ENCODE results near the gene DNM3.
A peak's percentile ranks its signal among the peaks of the same experiment; 100 is the strongest.

DNM3 gene

DNA sequence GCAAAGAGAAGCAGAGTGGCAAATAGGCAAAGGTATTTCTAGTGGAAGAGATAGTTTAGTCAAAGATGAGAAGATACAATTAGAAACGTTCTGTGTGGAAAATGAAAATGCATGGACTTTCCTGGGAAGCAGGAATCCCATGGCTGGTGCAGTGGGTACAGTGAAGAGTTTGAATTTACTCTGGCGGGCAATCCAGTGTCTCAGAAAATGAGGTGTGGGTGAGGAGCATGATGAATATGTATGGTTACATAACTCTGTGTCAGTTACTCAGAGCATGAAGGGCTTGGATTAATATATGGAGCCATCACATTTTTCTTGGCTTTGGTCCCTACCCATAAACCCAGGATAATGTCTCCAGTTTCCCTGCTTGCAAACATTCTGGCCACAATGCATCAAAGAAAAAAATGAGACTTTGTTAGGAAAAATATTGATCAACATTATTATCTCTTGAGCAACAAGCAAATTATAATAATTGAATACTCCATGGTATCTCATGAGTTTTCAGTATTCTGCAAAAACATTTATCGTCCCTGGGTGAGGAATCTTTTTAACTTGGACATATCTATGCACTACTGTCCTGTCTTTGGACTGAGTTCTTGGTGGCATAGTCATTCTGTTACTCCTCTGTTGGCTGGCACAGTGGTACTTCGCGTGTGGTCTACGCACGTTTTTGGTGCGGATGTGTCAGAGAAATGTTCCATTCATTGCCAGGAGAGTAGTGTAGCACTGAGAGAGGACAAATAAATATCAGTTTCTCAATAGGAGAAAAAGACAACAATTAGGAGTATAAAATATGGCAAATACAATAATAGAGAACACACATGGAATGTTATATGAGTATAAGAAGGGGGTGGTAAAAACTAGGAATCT, 405.5 kb downstream of the DNM3 start:
- Histone ChIP-seq H3K27me3 (ENCODE audit: control insufficient read depth in 1 of 2, insufficient read depth in 2 of 2, low read length in 2 of 2) (no peaks in the 10 kb centered on the region), H3K4me1 (ENCODE audit: control insufficient read depth, insufficient read depth, low read length) (no peaks in the 10 kb centered on the region), H3K36me3 (ENCODE audit: control insufficient read depth in 2 of 2, insufficient read depth in 2 of 2, low read length in 2 of 2) (no peaks in the 10 kb centered on the region), H3K9me3 (ENCODE audit: control insufficient read depth in 2 of 2, low read length in 2 of 2) (no peaks in the 10 kb centered on the region), H3K4me3 (ENCODE audit: low read length in 2 of 2) (no peak overlapping the region), H3K9ac (ENCODE audit: low read length in 2 of 2) (no peak overlapping the region), H3K27ac (ENCODE audit: low read length) (no peak overlapping the region)

DNA sequence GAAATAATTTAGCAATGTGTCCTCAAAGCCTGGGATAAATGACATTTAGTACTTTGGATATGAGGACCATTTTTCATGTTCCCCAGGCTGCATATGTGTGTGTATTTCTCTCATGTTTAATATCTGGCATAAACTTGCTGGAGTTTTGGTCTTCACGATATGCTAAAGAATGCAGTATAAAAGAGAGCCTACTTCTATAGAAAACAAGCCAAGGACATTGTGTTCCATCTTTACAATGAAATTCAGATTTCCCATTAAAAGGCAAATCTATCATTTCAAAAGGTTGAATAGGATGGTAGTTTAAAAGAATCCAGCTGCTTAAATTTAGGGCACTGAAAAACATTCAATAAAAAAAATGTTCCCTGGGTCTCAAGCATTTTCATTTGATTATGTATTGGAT, 410.2 kb downstream of the DNM3 start:
- no peaks in the 10 kb centered on the region for H3K4me1 ChIP-seq (ENCODE audit: control insufficient read depth, insufficient read depth, low read length)
- H3K27me3 ChIP-seq (ENCODE audit: control insufficient read depth in 1 of 2, insufficient read depth in 2 of 2, low read length in 2 of 2), result no peaks in the 10 kb centered on the region
- H3K4me3 ChIP-seq (ENCODE audit: low read length in 2 of 2), result no peak overlapping the region
- H3K9me3 ChIP-seq (ENCODE audit: control insufficient read depth in 2 of 2, low read length in 2 of 2), result no peaks in the 10 kb centered on the region
- H3K36me3 ChIP-seq (ENCODE audit: control insufficient read depth in 2 of 2, insufficient read depth in 2 of 2, low read length in 2 of 2), result no peaks in the 10 kb centered on the region
- H3K27ac ChIP-seq (ENCODE audit: low read length), result no peak overlapping the region
- no peak overlapping the region for H3K9ac ChIP-seq (ENCODE audit: low read length in 2 of 2)

DNA sequence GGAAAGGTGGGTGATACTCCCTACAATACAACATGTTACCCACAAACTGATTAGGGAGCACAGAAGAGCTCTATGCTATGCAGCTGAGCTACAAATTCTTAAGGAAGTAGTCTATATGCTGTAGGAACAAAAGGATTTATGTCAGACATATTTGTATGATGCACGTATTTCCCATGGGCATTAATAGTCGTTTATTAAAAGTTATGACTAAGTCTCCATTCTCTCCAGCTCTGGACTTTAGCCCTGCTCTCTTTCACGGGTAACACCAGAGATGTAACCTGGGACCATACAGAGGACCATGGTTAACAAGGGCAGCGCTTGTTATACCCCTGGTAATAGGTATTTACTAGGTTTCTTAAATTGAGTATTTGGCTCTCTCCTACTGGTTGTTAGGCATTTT, 411.0 kb downstream of the DNM3 start:
- Histone ChIP-seq H3K9me3 (ENCODE audit: control insufficient read depth in 2 of 2, low read length in 2 of 2) (no peaks in the 10 kb centered on the region), H3K27ac (ENCODE audit: low read length) (no peak overlapping the region), H3K9ac (ENCODE audit: low read length in 2 of 2) (no peak overlapping the region), H3K36me3 (ENCODE audit: control insufficient read depth in 2 of 2, insufficient read depth in 2 of 2, low read length in 2 of 2) (no peaks in the 10 kb centered on the region), H3K4me3 (ENCODE audit: low read length in 2 of 2) (no peak overlapping the region), H3K27me3 (ENCODE audit: control insufficient read depth in 1 of 2, insufficient read depth in 2 of 2, low read length in 2 of 2) (no peaks in the 10 kb centered on the region), H3K4me1 (ENCODE audit: control insufficient read depth, insufficient read depth, low read length) (no peaks in the 10 kb centered on the region)

GRCh38 chr1:172252958-172253357, 411.7 kb downstream of the DNM3 start:
- Histone ChIP-seq H3K9me3 (ENCODE audit: control insufficient read depth in 2 of 2, low read length in 2 of 2) (no peaks in the 10 kb centered on the region), H3K9ac (ENCODE audit: low read length in 2 of 2) (no peak overlapping the region), H3K27ac (ENCODE audit: low read length) (no peak overlapping the region), H3K4me1 (ENCODE audit: control insufficient read depth, insufficient read depth, low read length) (no peaks in the 10 kb centered on the region), H3K36me3 (ENCODE audit: control insufficient read depth in 2 of 2, insufficient read depth in 2 of 2, low read length in 2 of 2) (no peaks in the 10 kb centered on the region), H3K27me3 (ENCODE audit: control insufficient read depth in 1 of 2, insufficient read depth in 2 of 2, low read length in 2 of 2) (no peaks in the 10 kb centered on the region), H3K4me3 (ENCODE audit: low read length in 2 of 2) (no peak overlapping the region)

DNA sequence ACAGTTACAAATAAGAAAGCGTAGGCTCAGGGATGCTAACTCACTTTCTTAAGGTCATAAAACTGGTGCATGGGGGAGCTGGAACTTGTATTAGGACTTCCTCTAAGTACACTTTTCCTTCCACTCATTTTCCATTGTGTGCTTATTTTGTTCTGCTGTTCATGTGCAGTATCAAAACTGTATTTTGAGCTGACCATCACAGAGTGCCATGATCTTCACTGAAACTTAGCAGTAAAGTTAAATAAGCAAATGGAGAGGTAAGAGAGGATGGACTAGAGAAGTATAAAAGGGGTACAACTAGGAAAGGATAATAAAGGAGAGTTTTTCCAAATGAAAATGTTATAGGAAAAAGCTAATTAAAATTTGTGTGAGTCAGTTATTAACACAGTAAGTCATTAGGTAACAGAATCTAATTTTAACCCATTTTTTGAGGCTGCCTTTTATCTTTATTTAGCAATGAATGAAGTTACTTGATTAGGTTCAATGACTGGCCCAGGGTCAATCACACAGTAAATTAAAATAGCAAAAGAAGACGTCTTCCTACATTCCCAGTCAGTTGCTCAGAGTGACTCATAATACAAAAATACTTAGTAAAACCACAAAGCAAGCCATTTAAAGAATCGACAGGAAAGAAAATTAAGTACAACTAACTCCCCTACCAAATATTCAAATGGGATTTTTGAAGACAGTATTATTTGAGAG, 413.4 kb downstream of the DNM3 start:
- no peaks in the 10 kb centered on the region for H3K36me3 ChIP-seq (ENCODE audit: control insufficient read depth in 2 of 2, insufficient read depth in 2 of 2, low read length in 2 of 2)
- no peak overlapping the region for H3K27ac ChIP-seq (ENCODE audit: low read length)
- no peaks in the 10 kb centered on the region for H3K27me3 ChIP-seq (ENCODE audit: control insufficient read depth in 1 of 2, insufficient read depth in 2 of 2, low read length in 2 of 2)
- no peaks in the 10 kb centered on the region for H3K9me3 ChIP-seq (ENCODE audit: control insufficient read depth in 2 of 2, low read length in 2 of 2)
- H3K4me1 ChIP-seq (ENCODE audit: control insufficient read depth, insufficient read depth, low read length), result no peaks in the 10 kb centered on the region
- no peak overlapping the region for H3K9ac ChIP-seq (ENCODE audit: low read length in 2 of 2)
- no peak overlapping the region for H3K4me3 ChIP-seq (ENCODE audit: low read length in 2 of 2)

DNA sequence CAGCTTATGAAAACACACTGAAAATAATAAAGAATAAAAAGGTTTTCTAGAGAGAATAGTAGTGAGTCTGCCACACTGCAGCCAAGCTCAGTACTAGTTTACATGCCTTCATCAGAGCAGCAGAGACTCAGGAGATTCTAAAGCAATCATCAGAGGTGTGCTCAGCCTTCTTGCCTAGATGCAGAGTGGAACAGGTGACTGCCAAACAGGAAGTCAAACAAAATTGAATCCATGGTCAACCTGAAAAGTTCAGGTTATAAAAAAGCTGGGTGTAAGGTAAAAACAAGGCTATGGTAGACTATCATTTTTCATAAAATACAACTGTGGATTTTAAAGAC, 413.9 kb downstream of the DNM3 start:
- no peaks in the 10 kb centered on the region for H3K27me3 ChIP-seq (ENCODE audit: control insufficient read depth in 1 of 2, insufficient read depth in 2 of 2, low read length in 2 of 2)
- H3K4me1 ChIP-seq (ENCODE audit: control insufficient read depth, insufficient read depth, low read length), result no peaks in the 10 kb centered on the region
- H3K4me3 ChIP-seq (ENCODE audit: low read length in 2 of 2), result no peak overlapping the region
- H3K9ac ChIP-seq (ENCODE audit: low read length in 2 of 2), result no peak overlapping the region
- no peaks in the 10 kb centered on the region for H3K9me3 ChIP-seq (ENCODE audit: control insufficient read depth in 2 of 2, low read length in 2 of 2)
- H3K36me3 ChIP-seq (ENCODE audit: control insufficient read depth in 2 of 2, insufficient read depth in 2 of 2, low read length in 2 of 2), result no peaks in the 10 kb centered on the region
- H3K27ac ChIP-seq (ENCODE audit: low read length), result no peak overlapping the region

DNA sequence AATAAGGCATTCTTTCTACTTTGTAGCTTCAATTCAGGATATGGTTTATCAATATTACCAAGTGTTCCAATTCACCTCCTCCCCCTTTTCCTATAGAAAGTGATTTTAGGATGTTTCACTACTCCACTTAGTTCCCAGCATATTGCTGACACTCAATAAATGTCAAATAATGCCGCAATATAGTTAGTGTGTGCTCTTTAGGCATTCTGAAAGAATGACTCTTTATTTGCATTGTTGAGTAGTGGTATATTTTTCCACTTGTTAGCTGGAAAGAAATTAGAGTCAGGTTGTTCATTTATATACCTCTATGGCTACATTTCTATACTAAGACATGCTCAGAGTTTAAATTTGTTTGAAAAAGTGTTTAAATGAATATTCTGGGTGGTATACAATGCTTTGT, 424.6 kb downstream of the DNM3 start:
- peaks cover 5% of the 10 kb centered on the region for H3K4me1 ChIP-seq (ENCODE audit: control insufficient read depth, insufficient read depth, low read length)
- H3K27ac ChIP-seq (ENCODE audit: low read length), result no peak overlapping the region
- no peaks in the 10 kb centered on the region for H3K27me3 ChIP-seq (ENCODE audit: control insufficient read depth in 1 of 2, insufficient read depth in 2 of 2, low read length in 2 of 2)
- H3K36me3 ChIP-seq (ENCODE audit: control insufficient read depth in 2 of 2, insufficient read depth in 2 of 2, low read length in 2 of 2), result no peaks in the 10 kb centered on the region
- no peaks in the 10 kb centered on the region for H3K9me3 ChIP-seq (ENCODE audit: control insufficient read depth in 2 of 2, low read length in 2 of 2)
- H3K9ac ChIP-seq (ENCODE audit: low read length in 2 of 2), result no peak overlapping the region
- no peak overlapping the region for H3K4me3 ChIP-seq (ENCODE audit: low read length in 2 of 2)

GRCh38 chr1:172266528-172267174, 425.4 kb downstream of the DNM3 start:
- H3K4me3 ChIP-seq (ENCODE audit: low read length in 2 of 2), result no peak overlapping the region
- no peak overlapping the region for H3K9ac ChIP-seq (ENCODE audit: low read length in 2 of 2)
- H3K9me3 ChIP-seq (ENCODE audit: control insufficient read depth in 2 of 2, low read length in 2 of 2), result no peaks in the 10 kb centered on the region
- no peaks in the 10 kb centered on the region for H3K27me3 ChIP-seq (ENCODE audit: control insufficient read depth in 1 of 2, insufficient read depth in 2 of 2, low read length in 2 of 2)
- peaks cover 5% of the 10 kb centered on the region for H3K4me1 ChIP-seq (ENCODE audit: control insufficient read depth, insufficient read depth, low read length)
- H3K36me3 ChIP-seq (ENCODE audit: control insufficient read depth in 2 of 2, insufficient read depth in 2 of 2, low read length in 2 of 2), result no peaks in the 10 kb centered on the region
- H3K27ac ChIP-seq (ENCODE audit: low read length), result no peak overlapping the region

DNA sequence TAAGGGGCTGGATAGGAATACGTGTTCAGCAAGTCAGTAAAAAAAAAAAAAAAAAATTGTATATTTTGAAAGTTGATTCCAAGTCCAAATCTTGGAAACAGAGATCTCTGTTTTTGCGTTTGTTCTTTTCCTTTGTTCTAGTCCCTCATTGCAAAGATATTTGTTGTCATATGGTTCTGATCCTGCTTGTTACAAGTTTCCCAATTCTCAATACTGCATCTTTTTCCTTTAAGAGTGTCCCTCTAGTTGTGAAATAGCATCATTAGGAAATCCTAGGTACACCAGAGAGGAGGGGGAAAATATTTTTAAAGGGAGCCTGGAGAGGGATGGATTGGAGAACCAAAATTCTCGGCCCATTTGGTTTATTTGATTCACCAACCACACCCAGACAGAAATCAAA, 426.9 kb downstream of the DNM3 start:
- no peaks in the 10 kb centered on the region for H3K9me3 ChIP-seq (ENCODE audit: control insufficient read depth in 2 of 2, low read length in 2 of 2)
- H3K4me1 ChIP-seq (ENCODE audit: control insufficient read depth, insufficient read depth, low read length), result peaks cover 5% of the 10 kb centered on the region
- H3K27me3 ChIP-seq (ENCODE audit: control insufficient read depth in 1 of 2, insufficient read depth in 2 of 2, low read length in 2 of 2), result no peaks in the 10 kb centered on the region
- H3K36me3 ChIP-seq (ENCODE audit: control insufficient read depth in 2 of 2, insufficient read depth in 2 of 2, low read length in 2 of 2), result no peaks in the 10 kb centered on the region
- H3K9ac ChIP-seq (ENCODE audit: low read length in 2 of 2), result no peak overlapping the region
- H3K27ac ChIP-seq (ENCODE audit: low read length), result no peak overlapping the region
- no peak overlapping the region for H3K4me3 ChIP-seq (ENCODE audit: low read length in 2 of 2)

DNA sequence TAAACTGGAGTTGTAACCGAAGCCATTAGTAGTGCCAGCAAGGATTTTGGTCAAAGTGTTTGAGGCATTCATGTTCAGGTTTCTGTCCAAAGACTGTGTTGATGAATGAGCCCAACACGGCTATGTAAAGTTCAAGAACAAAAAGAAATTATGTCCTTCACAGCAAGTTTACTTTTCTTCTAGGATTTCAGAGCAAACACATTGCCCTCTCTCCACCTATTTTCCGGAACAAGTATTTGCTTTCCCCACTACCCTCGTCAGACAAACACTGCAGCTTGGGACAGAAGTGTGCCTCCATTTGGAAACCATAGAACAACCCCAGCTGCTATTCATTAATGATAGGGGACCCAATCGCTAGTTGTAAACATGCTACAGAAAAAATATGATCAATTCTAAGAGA, 427.8 kb downstream of the DNM3 start:
- no peak overlapping the region for H3K9ac ChIP-seq (ENCODE audit: low read length in 2 of 2)
- H3K27me3 ChIP-seq (ENCODE audit: control insufficient read depth in 1 of 2, insufficient read depth in 2 of 2, low read length in 2 of 2), result no peaks in the 10 kb centered on the region
- no peak overlapping the region for H3K27ac ChIP-seq (ENCODE audit: low read length)
- H3K4me1 ChIP-seq (ENCODE audit: control insufficient read depth, insufficient read depth, low read length), result peaks cover 5% of the 10 kb centered on the region
- H3K9me3 ChIP-seq (ENCODE audit: control insufficient read depth in 2 of 2, low read length in 2 of 2), result no peaks in the 10 kb centered on the region
- H3K4me3 ChIP-seq (ENCODE audit: low read length in 2 of 2), result no peak overlapping the region
- H3K36me3 ChIP-seq (ENCODE audit: control insufficient read depth in 2 of 2, insufficient read depth in 2 of 2, low read length in 2 of 2), result no peaks in the 10 kb centered on the region

- Histone ChIP-seq H3K9ac (ENCODE audit: low read length in 2 of 2) (no peak overlapping the region), H3K27ac (ENCODE audit: low read length) (peak overlapping the region; percentile 4), H3K36me3 (ENCODE audit: control insufficient read depth in 2 of 2, insufficient read depth in 2 of 2, low read length in 2 of 2) (no peaks in the 10 kb centered on the region), H3K27me3 (ENCODE audit: control insufficient read depth in 1 of 2, insufficient read depth in 2 of 2, low read length in 2 of 2) (no peaks in the 10 kb centered on the region), H3K9me3 (ENCODE audit: control insufficient read depth in 2 of 2, low read length in 2 of 2) (no peaks in the 10 kb centered on the region), H3K4me3 (ENCODE audit: low read length in 2 of 2) (no peak overlapping the region), H3K4me1 (ENCODE audit: control insufficient read depth, insufficient read depth, low read length) (peaks cover 5% of the 10 kb centered on the region)
Measured at GRCh38 chr1:172269644-172270043, 428.3 kb downstream of the DNM3 start.
